SK-N-SH treated with all-trans-retinoic acid at 6 μM for 48 hours (cell line): ENCODE results near the gene CNTNAP2.

ENCODE experiments used
- ATAC-seq: fragments of 200-7000 bp; cut with Tn5 transposase; 3 replicates; pipeline ENCODE4 v1.9.1; 2020; ENCODE audit warnings: mild to moderate bottlenecking, moderate library complexity
- BACH2 ChIP-seq: fragments of 250-450 bp; sonication (Bioruptor Pico); IDR thresholded peaks from 2 replicates; pipeline ENCODE4 v1.9.0; 2021; ENCODE audit warnings: mild to moderate bottlenecking, borderline replicate concordance
- CSDC2 ChIP-seq: fragments of 250-450 bp; sonication (Bioruptor Pico); IDR thresholded peaks from 2 replicates; pipeline ENCODE4 v1.5.0; 2020; ENCODE audit warnings: mild to moderate bottlenecking, moderate library complexity
- ESRRG ChIP-seq: fragments of 250-450 bp; sonication (Bioruptor Pico); IDR thresholded peaks from 2 replicates; pipeline ENCODE4 v1.6.1; 2021; ENCODE audit warnings: mild to moderate bottlenecking
- GLIS3 ChIP-seq: fragments of 250-450 bp; sonication (Bioruptor Pico); IDR thresholded peaks from 2 replicates; pipeline ENCODE4 v1.5.0; 2020; ENCODE audit warnings: mild to moderate bottlenecking, moderate library complexity
- ISL1 ChIP-seq: fragments of 250-450 bp; sonication (Bioruptor Pico); IDR thresholded peaks from 2 replicates; pipeline ENCODE4 v2.1.2; 2022; ENCODE audit warnings: mild to moderate bottlenecking, moderate library complexity
- OSR1 ChIP-seq: fragments of 250-450 bp; sonication (Bioruptor Pico); IDR thresholded peaks from 2 replicates; pipeline ENCODE4 v1.8.0; 2022; ENCODE audit warnings: moderate library complexity, mild to moderate bottlenecking, inconsistent platforms
- PPARA ChIP-seq: fragments of 250-450 bp; sonication (Bioruptor Pico); IDR thresholded peaks from 2 replicates; pipeline ENCODE4 v1.5.0; 2020; ENCODE audit warnings: mild to moderate bottlenecking, borderline replicate concordance
- RARB ChIP-seq: fragments of 250-450 bp; sonication (Bioruptor Pico); IDR thresholded peaks from 2 replicates; pipeline ENCODE4 v1.8.0; 2021; ENCODE audit warnings: mild to moderate bottlenecking, moderate library complexity
- SNAI2 ChIP-seq: fragments of 250-450 bp; sonication (Bioruptor Pico); IDR thresholded peaks from 2 replicates; pipeline ENCODE4 v1.5.0; 2020; ENCODE audit warnings: mild to moderate bottlenecking, moderate library complexity
- ZC3H10 ChIP-seq: fragments of 250-450 bp; sonication (Bioruptor Pico); IDR thresholded peaks from 2 replicates; pipeline ENCODE4 v1.5.1; 2021; ENCODE audit warnings: mild to moderate bottlenecking, moderate library complexity
- ZFP3 ChIP-seq: fragments of 250-450 bp; sonication (Bioruptor Pico); IDR thresholded peaks from 2 replicates; pipeline ENCODE4 v1.5.0; 2020; ENCODE audit warnings: mild to moderate bottlenecking, moderate library complexity
- ZFP30 ChIP-seq: fragments of 450-650 bp; formaldehyde crosslinking; IDR thresholded peaks from 2 replicates; pipeline ENCODE4 v1.5.0; 2022; ENCODE audit warnings: mild to moderate bottlenecking, moderate library complexity
- ZNF565 ChIP-seq: fragments of 450-650 bp; formaldehyde crosslinking; conservative IDR thresholded peaks from 2 replicates; pipeline ENCODE4 v1.5.0; 2020; ENCODE audit warnings: low read depth, mild to moderate bottlenecking, moderate library complexity
- ZNF70 ChIP-seq: fragments of 450-650 bp; formaldehyde crosslinking; IDR thresholded peaks from 2 replicates; pipeline ENCODE4 v1.5.0; 2020; ENCODE audit warnings: mild to moderate bottlenecking, moderate library complexity
- TF ChIP-seq, protein P1 (sequence below): fragments of 250-450 bp; sonication (Bioruptor Pico); IDR thresholded peaks from 2 replicates; pipeline ENCODE4 v1.5.1; 2020; ENCODE audit warnings: low read depth, mild to moderate bottlenecking, moderate library complexity
- TF ChIP-seq, protein P2 (sequence below): fragments of 250-450 bp; sonication (Bioruptor Pico); IDR thresholded peaks from 2 replicates; pipeline ENCODE4 v1.8.0; 2020; ENCODE audit warnings: mild to moderate bottlenecking, moderate library complexity, borderline replicate concordance
- TF ChIP-seq, protein P3 (sequence below): fragments of 250-450 bp; sonication (Bioruptor Pico); IDR thresholded peaks from 2 replicates; pipeline ENCODE4 v1.8.0; 2021; ENCODE audit warnings: low read depth, mild to moderate bottlenecking, moderate library complexity, borderline replicate concordance
- TF ChIP-seq, protein P4 (sequence below): fragments of 250-450 bp; sonication (Bioruptor Pico); IDR thresholded peaks from 2 replicates; pipeline ENCODE4 v1.5.0; 2020; ENCODE audit warnings: mild to moderate bottlenecking, moderate library complexity
- TF ChIP-seq, protein P5 (sequence below): fragments of 250-450 bp; sonication (Bioruptor Pico); IDR thresholded peaks from 2 replicates; pipeline ENCODE4 v1.5.1; 2021; ENCODE audit warnings: mild to moderate bottlenecking, moderate library complexity

The CNTNAP2 gene

DNA sequence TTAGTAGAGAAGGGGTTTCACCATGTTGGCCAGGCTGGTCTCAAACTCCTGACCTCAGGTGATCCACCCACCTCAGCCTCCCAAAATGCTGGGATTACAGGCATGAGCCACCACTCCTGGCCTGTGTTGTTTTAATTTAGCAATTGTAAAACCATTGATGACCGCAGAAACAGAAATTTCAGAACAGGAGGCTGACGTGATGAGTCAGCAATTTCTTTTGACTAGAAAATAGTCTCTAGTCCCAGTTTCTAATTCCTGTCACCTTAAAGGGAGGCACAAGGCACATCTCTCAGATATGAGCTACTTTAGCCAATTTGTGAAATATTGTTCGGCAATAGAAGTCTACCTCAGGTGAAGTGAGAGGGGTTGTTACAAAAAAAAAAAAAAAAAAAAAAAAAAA, 2033.1 kb downstream of the CNTNAP2 start:
- no peak for ATAC-seq
- TF ChIP-seq, protein P1, sequence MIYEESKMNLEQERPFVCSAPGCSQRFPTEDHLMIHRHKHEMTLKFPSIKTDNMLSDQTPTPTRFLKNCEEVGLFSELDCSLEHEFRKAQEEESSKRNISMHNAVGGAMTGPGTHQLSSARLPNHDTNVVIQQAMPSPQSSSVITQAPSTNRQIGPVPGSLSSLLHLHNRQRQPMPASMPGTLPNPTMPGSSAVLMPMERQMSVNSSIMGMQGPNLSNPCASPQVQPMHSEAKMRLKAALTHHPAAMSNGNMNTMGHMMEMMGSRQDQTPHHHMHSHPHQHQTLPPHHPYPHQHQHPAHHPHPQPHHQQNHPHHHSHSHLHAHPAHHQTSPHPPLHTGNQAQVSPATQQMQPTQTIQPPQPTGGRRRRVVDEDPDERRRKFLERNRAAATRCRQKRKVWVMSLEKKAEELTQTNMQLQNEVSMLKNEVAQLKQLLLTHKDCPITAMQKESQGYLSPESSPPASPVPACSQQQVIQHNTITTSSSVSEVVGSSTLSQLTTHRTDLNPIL (CRISPR knock-in tag), result no peak
- TF ChIP-seq ESRRG, result no peak
- TF ChIP-seq, protein P2, sequence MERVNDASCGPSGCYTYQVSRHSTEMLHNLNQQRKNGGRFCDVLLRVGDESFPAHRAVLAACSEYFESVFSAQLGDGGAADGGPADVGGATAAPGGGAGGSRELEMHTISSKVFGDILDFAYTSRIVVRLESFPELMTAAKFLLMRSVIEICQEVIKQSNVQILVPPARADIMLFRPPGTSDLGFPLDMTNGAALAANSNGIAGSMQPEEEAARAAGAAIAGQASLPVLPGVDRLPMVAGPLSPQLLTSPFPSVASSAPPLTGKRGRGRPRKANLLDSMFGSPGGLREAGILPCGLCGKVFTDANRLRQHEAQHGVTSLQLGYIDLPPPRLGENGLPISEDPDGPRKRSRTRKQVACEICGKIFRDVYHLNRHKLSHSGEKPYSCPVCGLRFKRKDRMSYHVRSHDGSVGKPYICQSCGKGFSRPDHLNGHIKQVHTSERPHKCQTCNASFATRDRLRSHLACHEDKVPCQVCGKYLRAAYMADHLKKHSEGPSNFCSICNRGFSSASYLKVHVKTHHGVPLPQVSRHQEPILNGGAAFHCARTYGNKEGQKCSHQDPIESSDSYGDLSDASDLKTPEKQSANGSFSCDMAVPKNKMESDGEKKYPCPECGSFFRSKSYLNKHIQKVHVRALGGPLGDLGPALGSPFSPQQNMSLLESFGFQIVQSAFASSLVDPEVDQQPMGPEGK (CRISPR knock-in tag), result no peak
- TF ChIP-seq, protein P3, sequence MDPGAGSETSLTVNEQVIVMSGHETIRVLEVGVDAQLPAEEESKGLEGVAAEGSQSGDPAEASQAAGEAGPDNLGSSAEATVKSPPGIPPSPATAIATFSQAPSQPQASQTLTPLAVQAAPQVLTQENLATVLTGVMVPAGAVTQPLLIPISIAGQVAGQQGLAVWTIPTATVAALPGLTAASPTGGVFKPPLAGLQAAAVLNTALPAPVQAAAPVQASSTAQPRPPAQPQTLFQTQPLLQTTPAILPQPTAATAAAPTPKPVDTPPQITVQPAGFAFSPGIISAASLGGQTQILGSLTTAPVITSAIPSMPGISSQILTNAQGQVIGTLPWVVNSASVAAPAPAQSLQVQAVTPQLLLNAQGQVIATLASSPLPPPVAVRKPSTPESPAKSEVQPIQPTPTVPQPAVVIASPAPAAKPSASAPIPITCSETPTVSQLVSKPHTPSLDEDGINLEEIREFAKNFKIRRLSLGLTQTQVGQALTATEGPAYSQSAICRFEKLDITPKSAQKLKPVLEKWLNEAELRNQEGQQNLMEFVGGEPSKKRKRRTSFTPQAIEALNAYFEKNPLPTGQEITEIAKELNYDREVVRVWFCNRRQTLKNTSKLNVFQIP (CRISPR knock-in tag), result no peak
- TF ChIP-seq RARB (CRISPR knock-in tag), result no peak

DNA sequence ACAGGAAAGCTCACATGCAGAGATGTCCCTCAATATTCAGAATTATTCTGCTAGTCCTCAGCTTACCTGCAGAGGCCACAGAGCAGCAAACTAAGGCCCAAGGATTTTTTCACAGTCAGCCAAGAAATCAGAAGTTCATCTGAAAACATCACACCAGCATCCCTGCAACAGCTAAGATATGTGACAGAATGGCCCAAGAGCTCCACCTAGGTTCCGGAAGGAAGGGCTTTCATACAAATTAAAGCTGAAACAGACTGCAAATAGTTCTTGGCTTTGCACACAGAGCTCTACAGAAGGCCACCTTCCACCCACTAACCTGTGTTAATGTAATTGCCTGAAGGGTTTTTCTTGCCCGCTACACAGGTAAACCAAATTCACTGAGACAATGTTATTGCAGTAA, 2035.2 kb downstream of the CNTNAP2 start:
- ATAC-seq, result no peak
- no peak for TF ChIP-seq BACH2
- TF ChIP-seq, protein P1 (CRISPR knock-in tag), result no peak
- TF ChIP-seq ZNF565 (CRISPR knock-in tag), result no peak
- TF ChIP-seq GLIS3 (CRISPR knock-in tag), result no peak

DNA sequence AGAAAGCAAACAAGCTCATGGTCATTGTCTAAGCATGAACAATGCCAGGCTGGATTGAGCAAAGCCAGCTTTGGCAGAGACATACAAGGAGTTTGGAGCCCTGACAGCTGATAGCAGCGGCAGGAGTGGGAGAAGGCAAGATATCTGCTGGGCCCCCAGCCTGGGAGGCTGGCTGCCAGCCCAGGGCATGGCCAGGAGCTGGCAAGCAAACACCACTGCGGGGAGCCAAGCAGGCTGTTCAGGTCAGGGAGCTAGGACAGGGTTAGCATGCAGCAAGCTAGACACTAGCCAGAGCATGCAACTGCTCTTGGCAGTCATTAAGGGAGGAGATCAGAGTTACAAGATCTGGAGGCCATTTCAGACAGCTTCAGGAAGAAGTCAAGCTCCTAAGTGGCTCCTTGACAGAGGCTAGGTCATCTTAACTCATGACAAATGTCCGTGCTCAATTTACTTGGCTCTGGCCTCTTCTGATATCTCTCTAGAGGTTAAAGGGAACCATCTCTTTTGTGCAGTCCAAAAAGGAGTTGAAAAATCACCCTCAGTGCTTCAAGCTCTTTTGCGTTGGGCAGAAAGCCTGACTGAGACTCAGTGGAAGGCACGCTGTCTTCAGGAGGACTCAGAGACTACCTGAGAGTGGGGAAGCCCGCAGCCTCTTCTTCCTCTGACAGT, 2037.1 kb downstream of the CNTNAP2 start:
- TF ChIP-seq, protein P4, sequence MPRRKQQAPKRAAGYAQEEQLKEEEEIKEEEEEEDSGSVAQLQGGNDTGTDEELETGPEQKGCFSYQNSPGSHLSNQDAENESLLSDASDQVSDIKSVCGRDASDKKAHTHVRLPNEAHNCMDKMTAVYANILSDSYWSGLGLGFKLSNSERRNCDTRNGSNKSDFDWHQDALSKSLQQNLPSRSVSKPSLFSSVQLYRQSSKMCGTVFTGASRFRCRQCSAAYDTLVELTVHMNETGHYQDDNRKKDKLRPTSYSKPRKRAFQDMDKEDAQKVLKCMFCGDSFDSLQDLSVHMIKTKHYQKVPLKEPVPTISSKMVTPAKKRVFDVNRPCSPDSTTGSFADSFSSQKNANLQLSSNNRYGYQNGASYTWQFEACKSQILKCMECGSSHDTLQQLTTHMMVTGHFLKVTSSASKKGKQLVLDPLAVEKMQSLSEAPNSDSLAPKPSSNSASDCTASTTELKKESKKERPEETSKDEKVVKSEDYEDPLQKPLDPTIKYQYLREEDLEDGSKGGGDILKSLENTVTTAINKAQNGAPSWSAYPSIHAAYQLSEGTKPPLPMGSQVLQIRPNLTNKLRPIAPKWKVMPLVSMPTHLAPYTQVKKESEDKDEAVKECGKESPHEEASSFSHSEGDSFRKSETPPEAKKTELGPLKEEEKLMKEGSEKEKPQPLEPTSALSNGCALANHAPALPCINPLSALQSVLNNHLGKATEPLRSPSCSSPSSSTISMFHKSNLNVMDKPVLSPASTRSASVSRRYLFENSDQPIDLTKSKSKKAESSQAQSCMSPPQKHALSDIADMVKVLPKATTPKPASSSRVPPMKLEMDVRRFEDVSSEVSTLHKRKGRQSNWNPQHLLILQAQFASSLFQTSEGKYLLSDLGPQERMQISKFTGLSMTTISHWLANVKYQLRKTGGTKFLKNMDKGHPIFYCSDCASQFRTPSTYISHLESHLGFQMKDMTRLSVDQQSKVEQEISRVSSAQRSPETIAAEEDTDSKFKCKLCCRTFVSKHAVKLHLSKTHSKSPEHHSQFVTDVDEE (CRISPR knock-in tag), result 0 out of 2 replicates have a peak, but pooled peaks have one; percentile 31
- TF ChIP-seq OSR1 (CRISPR knock-in tag), result no peak
- TF ChIP-seq, protein P2 (CRISPR knock-in tag), result 0 out of 2 replicates have a peak, but pooled peaks have one; percentile 23
- TF ChIP-seq, protein P5, sequence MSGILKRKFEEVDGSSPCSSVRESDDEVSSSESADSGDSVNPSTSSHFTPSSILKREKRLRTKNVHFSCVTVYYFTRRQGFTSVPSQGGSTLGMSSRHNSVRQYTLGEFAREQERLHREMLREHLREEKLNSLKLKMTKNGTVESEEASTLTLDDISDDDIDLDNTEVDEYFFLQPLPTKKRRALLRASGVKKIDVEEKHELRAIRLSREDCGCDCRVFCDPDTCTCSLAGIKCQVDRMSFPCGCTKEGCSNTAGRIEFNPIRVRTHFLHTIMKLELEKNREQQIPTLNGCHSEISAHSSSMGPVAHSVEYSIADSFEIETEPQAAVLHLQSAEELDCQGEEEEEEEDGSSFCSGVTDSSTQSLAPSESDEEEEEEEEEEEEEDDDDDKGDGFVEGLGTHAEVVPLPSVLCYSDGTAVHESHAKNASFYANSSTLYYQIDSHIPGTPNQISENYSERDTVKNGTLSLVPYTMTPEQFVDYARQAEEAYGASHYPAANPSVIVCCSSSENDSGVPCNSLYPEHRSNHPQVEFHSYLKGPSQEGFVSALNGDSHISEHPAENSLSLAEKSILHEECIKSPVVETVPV, result no peak
- no peak for TF ChIP-seq RARB (CRISPR knock-in tag)
- TF ChIP-seq, protein P1 (CRISPR knock-in tag), result no peak
- TF ChIP-seq ZFP3, result 0 out of 2 replicates have a peak, but pooled peaks have one; percentile 69
- TF ChIP-seq PPARA (CRISPR knock-in tag), result no peak
- no peak for TF ChIP-seq ZFP30 (CRISPR knock-in tag)
- TF ChIP-seq ZNF70 (CRISPR knock-in tag), result no peak
- TF ChIP-seq ZC3H10 (CRISPR knock-in tag), result no peak
- peak; percentile 35; the same call in 1 of the 2 replicates for TF ChIP-seq SNAI2
- TF ChIP-seq CSDC2, result 0 out of 2 replicates have a peak, but pooled peaks have one; percentile 46
- TF ChIP-seq ISL1, result peak; percentile 82
- ATAC-seq, result peak; percentile 84
